Heart left ventricle (tissue), 16 donors: ENCODE measurements around the gene LY6G5C. TPM values are rescaled to one million over a fixed set of nuclear protein-coding genes. Genes with fewer than 3 reads are reported as not detected.

Experiments used
- ATAC-seq, 4 donors: fragments of 200-7000 bp; cut with Tn5 transposase; one replicate each; pipeline ENCODE4 v1.9.1; 2020 to 2022; ENCODE audit warnings: moderate library complexity in 4 of 4, mild to moderate bottlenecking in 3 of 4, moderate number of reproducible peaks in 1 of 4
- DNase-seq, 5 donors: peaks; one replicate each; pipeline ENCODE4 v3.0.0-alpha.2; 2020
- H3K27ac ChIP-seq, 12 donors: fragments of 200-600 bp; sonication (generic) in 4 of 12; one replicate each; pipeline versions ENCODE4 v1.5.0 to v1.8.0; 2016 to 2022; ENCODE audit warnings: mild to moderate bottlenecking in 2 of 12
- H3K27me3 ChIP-seq, 9 donors: fragments of 200-600 bp; sonication (generic) in 2 of 9; one replicate each; pipeline versions ENCODE4 v1.5.1 to v1.8.0; 2016 to 2022; ENCODE audit warnings: mild to moderate bottlenecking in 3 of 9
- H3K36me3 ChIP-seq, 9 donors: fragments of 200-600 bp; sonication (generic) in 2 of 9; one replicate each; pipeline versions ENCODE4 v1.5.0 to v1.8.0; 2018 to 2022; ENCODE audit warnings: mild to moderate bottlenecking in 2 of 9
- H3K4me1 ChIP-seq, 12 donors: fragments of 200-600 bp; sonication (generic) in 4 of 12; one replicate each; pipeline versions ENCODE4 v1.5.0 to v1.8.0; 2016 to 2022; ENCODE audit warnings: mild to moderate bottlenecking in 3 of 12
- H3K4me3 ChIP-seq, 12 donors: fragments of 200-600 bp; sonication (generic) in 4 of 12; one replicate each; pipeline versions ENCODE4 v1.5.0 to v1.8.0; 2017 to 2022; ENCODE audit warnings: mild to moderate bottlenecking in 9 of 12, moderate library complexity in 4 of 12
- H3K9me3 ChIP-seq, 12 donors: fragments of 200-600 bp; sonication (generic) in 4 of 12; one replicate each; pipeline versions ENCODE4 v1.5.0 to v1.8.0; 2016 to 2022; ENCODE audit warnings: mild to moderate bottlenecking in 1 of 12
- CTCF ChIP-seq, 12 donors: fragments of 200-600 bp; sonication (generic) in 4 of 12; IDR thresholded peaks; one replicate each; pipeline versions ENCODE4 v1.5.0 to v1.8.0; 2018 to 2022; ENCODE audit warnings: antibody characterized with exemption in 12 of 12, mild to moderate bottlenecking in 5 of 12
- POLR2A ChIP-seq, 2 donors: fragments of 450-650 bp; IDR thresholded peaks; one replicate each; pipeline ENCODE4 v1.6.1; 2017; ENCODE audit warnings: antibody characterized with exemption in 2 of 2, mild to moderate bottlenecking in 2 of 2, moderate library complexity in 2 of 2
- WGBS, 4 donors: extraction: QIAGEN DNeasy Blood & Tissue Kit in 2 of 4; methylation state at CpG; one replicate each; pipeline versions ENCODE4 v1.1.5 to v1.1.7; 2013 to 2018; 5-methylcytosine and 5-hydroxymethylcytosine counted together
- intact Hi-C, 10 donors: fragments of 100-400 bp; cut with DNase I; formaldehyde crosslinking; loops; one replicate each; pipeline versions ENCODE4 v1.11.1 to v1.14.2; 2022
- polyA plus RNA-seq, 2 donors: library from polyadenylated mRNA; stranded (reverse); fragments of 200-250 nt; gene quantifications; one replicate each; pipeline ENCODE4 v1.2.3, GENCODE V29; 2013
- total RNA-seq, 9 donors: library from RNA; depleted of rRNA in 2 of 9; stranded (reverse); fragments of >200 nt in 2 of 9; fragmentation: NEBNext Ultra II Directional in 3 of 9; extraction: Animal tissue kit (Norgen Biotek cat#: 25700) in 3 of 9; gene quantifications; one replicate each; pipeline versions ENCODE4 v1.1.0 to v1.2.4, GENCODE V29; 2016 to 2023
- donor health status: ischemic (EF 13 %, LVEDD 7.1; RV severe dilation, severe dysfunction).
- donor health status: healthy with polysubstance abuse.
- donor health status: DM: no; HTN: yes; CAD: no.
- donor health status: DM: no; HTN: no; CAD: no.
- donor health status: ischemic (EF 25% LVEDD 6.9; RV normal size, moderate dysfunction).
- donor health status: ischemic (EF 25% LVEDD 5.7; RV mildly dilated, moderate dysfunction).
- donor health status: healthy.
- donor health status: DM: yes; HTN: yes; CAD: no.
- donor health status: ischemic (EF 35%, LVEDD 5.7; RV mildly dilated, moderate dysfunction).
- donor health status: nonischemic (EF 11% LVEDD 7.7; RV severe dilation, severe dysfunction).
- donor health status: DM: yes; HTN: yes; CAD: no.
- donor health status: PGD.
- donor health status: ischemic (EF 29% LVEDD 5.4; RV normal size, mild dysfunction).
- donor health status: nonischemic (EF 23%, LVEDD 6.1; RV moderate dilation, normal function).

Gene LY6G5C
- total and polyA plus RNA-seq, 11 donors = 1.3 to 3.1 (median 2.2) TPM

GRCh38 chr6:31706599-31706998 lies 25.7 kb upstream of the LY6G5C start, which contains the start of gene LY6G6F:
Gene LY6G6F (plus strand): TSS chr6:31706866. CDS start chr6:31706907, 41 bp downstream.
- H3K27me3 ChIP-seq = no peaks in the 10 kb centered on the region
- H3K36me3 ChIP-seq = no peaks in the 10 kb centered on the region
- TF ChIP-seq POLR2A (IDR thresholded peaks at IDR 0.05) (no peak), CTCF (IDR thresholded peaks at IDR 0.05) (no peak)
- 8 to 31% (median 22%) methylated on average over 3 of the region's 3 CpGs for WGBS, 4 donors
- no peak within 1 kb of the TSS for H3K27ac ChIP-seq
- ATAC-seq (no peak), DNase-seq (peak in 1 of 5 donors; percentile 15)
- intact Hi-C loops = no loop called here
- no peak within 1 kb of the TSS for H3K4me3 ChIP-seq
- no peaks in the 10 kb centered on the region for H3K9me3 ChIP-seq
- H3K4me1 ChIP-seq = peaks cover 3 to 24% (median 11%) of the 10 kb centered on the region in 12 donors

- H3K27me3 ChIP-seq = no peaks in the 10 kb centered on the region
- intact Hi-C loops = no loop called here
- peaks cover 0 to 6% (median 2%) of the 10 kb centered on the region in 9 donors for H3K36me3 ChIP-seq
- TF ChIP-seq CTCF (IDR thresholded peaks at IDR 0.05) (no peak), POLR2A (IDR thresholded peaks at IDR 0.05) (no peak)
- WGBS, 4 donors = 90 to 94% (median 93%) methylated on average over 6 of the region's 6 CpGs
- ATAC-seq (no peak), DNase-seq (peak in 1 of 5 donors; percentile 3)
- H3K27ac ChIP-seq = no peak overlapping the region
- peaks cover 3 to 25% (median 18%) of the 10 kb centered on the region in 12 donors for H3K4me1 ChIP-seq
- no peak overlapping the region for H3K4me3 ChIP-seq
- H3K9me3 ChIP-seq = no peaks in the 10 kb centered on the region
Observed at GRCh38 chr6:31705931-31706330, 25.1 kb upstream of the LY6G5C start.

GRCh38 chr6:31702819-31703716 lies 22.2 kb upstream of the LY6G5C start, which contains the start of gene ABHD16A:
Gene ABHD16A (minus strand): TSS chr6:31703324. CDS start chr6:31703281, 43 bp downstream.
- H3K4me3 ChIP-seq = peak within 1 kb of the TSS; percentile 58 to 99 (median 78)
- DNase-seq (peak; percentile 99 to 100 (median 99)), ATAC-seq (peak; percentile 96 to 99 (median 98))
- intact Hi-C loops = loop anchor here in 4 of 10 donors (2.0 to 5.0 kb wide), 3 partner anchors 26 to 129 kb away; partner anchors contain the start of genes DDAH2 (in 2 of the 4) and CLIC1 (in 1 of the 4)
- 1 to 2% (median 1%) methylated on average over 38 to 54 of the region's 54 CpGs for WGBS, 4 donors
- peak; percentile 88 to 98 for TF ChIP-seq POLR2A (IDR thresholded peaks at IDR 0.05)
- peak in 2 of 12 donors; percentile 14 to 20 for TF ChIP-seq CTCF (IDR thresholded peaks at IDR 0.05)
- peak within 1 kb of the TSS; percentile 90 to 100 (median 98) for H3K27ac ChIP-seq
- H3K4me1 ChIP-seq = peaks cover 3 to 30% (median 21%) of the 10 kb centered on the region in 12 donors
- peaks cover 0 to 32% (median 25%) of the 10 kb centered on the region in 9 donors for H3K36me3 ChIP-seq
- H3K9me3 ChIP-seq = no peaks in the 10 kb centered on the region
- H3K27me3 ChIP-seq = no peaks in the 10 kb centered on the region

- ATAC-seq = peak in 2 of 4 donors; percentile 24 to 29
- 0 to 1% (median 1%) methylated on average over 10 of the region's 10 CpGs for WGBS, 4 donors
- Histone ChIP-seq H3K9me3 (no peaks in the 10 kb centered on the region), H3K27me3 (no peaks in the 10 kb centered on the region), H3K4me1 (peaks cover 3 to 35% (median 21%) of the 10 kb centered on the region in 12 donors), H3K36me3 (peaks cover 0 to 38% (median 31%) of the 10 kb centered on the region in 9 donors), H3K27ac (peak overlapping the region; percentile 90 to 100 (median 98)), H3K4me3 (peak overlapping the region; percentile 58 to 99 (median 78))
- intact Hi-C loops = loop anchor here in 4 of 10 donors (2.0 to 5.0 kb wide), 3 partner anchors 26 to 130 kb away; partner anchors contain the start of genes DDAH2 (in 2 of the 4) and CLIC1 (in 1 of the 4)
- DNase-seq = peak in 2 of 5 donors; percentile 27
- TF ChIP-seq POLR2A (IDR thresholded peaks at IDR 0.05) (no peak), CTCF (IDR thresholded peaks at IDR 0.05) (no peak)
Observed at GRCh38 chr6:31702405-31702818, 21.5 kb upstream of the LY6G5C start.
